ENCODE measurements around the gene KCNMB1.

The KCNMB1 gene

GRCh38 chr5:170342153-170342725 lies 46.9 kb downstream of the KCNMB1 start:
- H3K4me3 ChIP-seq (ENCODE audit: low read depth, low read length): no peak overlapping the region

GRCh38 chr5:170341545-170341944 lies 47.6 kb downstream of the KCNMB1 start:
- no peak overlapping the region for H3K4me3 ChIP-seq (ENCODE audit: low read depth, low read length)

GRCh38 chr5:170339780-170340167 lies 49.4 kb downstream of the KCNMB1 start:
- H3K4me3 ChIP-seq (ENCODE audit: low read depth, low read length): no peak overlapping the region

- no peak overlapping the region for H3K4me3 ChIP-seq (ENCODE audit: low read depth, low read length)
These were observed 50.0 kb downstream of the KCNMB1 start for GRCh38 chr5:170338933-170339779.

- no peak overlapping the region for H3K4me3 ChIP-seq (ENCODE audit: low read depth, low read length)
These were observed 50.9 kb downstream of the KCNMB1 start for GRCh38 chr5:170338291-170338690.

GRCh38 chr5:170337045-170337733 lies 52.0 kb downstream of the KCNMB1 start:
- H3K4me3 ChIP-seq (ENCODE audit: low read depth, low read length): no peak overlapping the region

- no peak overlapping the region for H3K4me3 ChIP-seq (ENCODE audit: low read depth, low read length)
These were observed 53.1 kb downstream of the KCNMB1 start for GRCh38 chr5:170336065-170336464.

GRCh38 chr5:170334626-170335025 lies 54.5 kb downstream of the KCNMB1 start:
- H3K4me3 ChIP-seq (ENCODE audit: low read depth, low read length): no peak overlapping the region

- H3K4me3 ChIP-seq (ENCODE audit: low read depth, low read length): no peak overlapping the region
These were observed 55.8 kb downstream of the KCNMB1 start for GRCh38 chr5:170333161-170333910.

- no peak overlapping the region for H3K4me3 ChIP-seq (ENCODE audit: low read depth, low read length)
These were observed 57.1 kb downstream of the KCNMB1 start for GRCh38 chr5:170332058-170332457.

GRCh38 chr5:170330568-170331054 lies 58.6 kb downstream of the KCNMB1 start:
- no peak overlapping the region for H3K4me3 ChIP-seq (ENCODE audit: low read depth, low read length)

- no peak overlapping the region for H3K4me3 ChIP-seq (ENCODE audit: low read depth, low read length)
These were observed 59.6 kb downstream of the KCNMB1 start for GRCh38 chr5:170329524-170329923.

GRCh38 chr5:170327829-170328228 lies 61.3 kb downstream of the KCNMB1 start:
- no peak overlapping the region for H3K4me3 ChIP-seq (ENCODE audit: low read depth, low read length)

GRCh38 chr5:170327168-170327567 lies 62.0 kb downstream of the KCNMB1 start:
- H3K4me3 ChIP-seq (ENCODE audit: low read depth, low read length): no peak overlapping the region

Data from iPS-11a (cell line).